GM12891 (cell line): ENCODE data around the gene TMEM218.

Experiments used
- POLR2A ChIP-seq: IDR thresholded peaks from 2 replicates; pipeline ENCODE4 v1.6.1; 2011; ENCODE audit warnings: low read depth, low read length, control low read depth
- POLR2AphosphoS5 ChIP-seq: IDR thresholded peaks from 2 replicates; pipeline ENCODE4 v1.6.1; 2011; ENCODE audit warnings: low read depth, low read length, control low read depth
- POU2F2 ChIP-seq: IDR thresholded peaks from 2 replicates; pipeline ENCODE4 v1.6.1; 2011; ENCODE audit warnings: low read depth, mild to moderate bottlenecking, control low read depth, low read length, moderate library complexity

DNA sequence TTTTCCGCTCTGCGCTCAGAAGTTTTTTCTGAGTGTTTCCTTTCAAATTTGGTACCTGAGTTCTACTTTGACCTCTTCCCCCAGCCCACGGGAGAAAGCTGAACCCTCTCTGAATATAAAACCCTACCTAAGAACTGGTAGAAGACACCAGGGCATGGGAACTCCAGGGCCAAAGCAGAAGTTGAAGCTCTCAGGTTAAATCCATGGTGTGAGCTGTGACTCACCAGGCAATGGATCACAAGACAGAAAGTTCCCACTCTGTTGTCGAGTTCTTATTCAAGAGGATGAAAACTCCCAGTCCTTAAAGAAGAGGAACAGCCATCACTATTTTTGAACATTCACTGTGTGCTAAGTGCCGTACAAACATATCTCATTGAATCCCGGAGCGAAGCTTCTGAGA is 8.9 kb downstream of the TMEM218 start:
- no peak for TF ChIP-seq POLR2A
- TF ChIP-seq POLR2AphosphoS5, result no peak
- TF ChIP-seq POU2F2, result no peak
